GM20431 (cell line): ENCODE results near the gene SLC25A44.
"Not testable (repeated sequence)": the region's sequence is repeated elsewhere in the genome, so short reads cannot be mapped to it uniquely, and the experiment has no call there.

ENCODE experiments used
- in situ Hi-C: fragments of 300-500 bp; cut with MseI, MboI; formaldehyde crosslinking; loops from one replicate; pipeline ENCODE4 v1.15.0; 2020; ENCODE audit warnings: low sequenced_read_pairs; ENCODE audit not compliant: unreplicated experiment

SLC25A44 gene

GRCh38 chr1:156198831-156199349, 5.0 kb downstream of the SLC25A44 start:
- in situ Hi-C loops: no loop called here

GRCh38 chr1:156200044-156200443, 6.1 kb downstream of the SLC25A44 start:
- in situ Hi-C loops: no loop called here

GRCh38 chr1:156203331-156203730, 9.4 kb downstream of the SLC25A44 start:
- in situ Hi-C loops: no loop called here

GRCh38 chr1:156204686-156205085, 10.8 kb downstream of the SLC25A44 start:
- in situ Hi-C loops: no loop called here

- in situ Hi-C loops: no loop called here
Measured at GRCh38 chr1:156211243-156211642, 17.3 kb downstream of the SLC25A44 start.

- in situ Hi-C loops: no loop called here
Measured at GRCh38 chr1:156212130-156212529, 18.2 kb downstream of the SLC25A44 start.

- in situ Hi-C loops: no loop called here
Measured at GRCh38 chr1:156212833-156213643, 19.1 kb downstream of the SLC25A44 start, which contains the start of gene PMF1. Gene PMF1, plus strand, starts transcription at chr1:156213007. Its CDS starts 9 bp downstream, at chr1:156213016.

GRCh38 chr1:156213644-156213966, 19.7 kb downstream of the SLC25A44 start:
- in situ Hi-C loops: no loop called here

- in situ Hi-C loops: no loop called here
Measured at GRCh38 chr1:156214024-156214748, 20.3 kb downstream of the SLC25A44 start.

- in situ Hi-C loops: not testable (repeated sequence)
Measured at GRCh38 chr1:156216361-156217086, 22.6 kb downstream of the SLC25A44 start.

- in situ Hi-C loops: no loop called here
Measured at GRCh38 chr1:156217871-156218270, 24.0 kb downstream of the SLC25A44 start.

- in situ Hi-C loops: no loop called here
Measured at GRCh38 chr1:156220226-156220625, 26.3 kb downstream of the SLC25A44 start.

GRCh38 chr1:156221986-156222692, 28.2 kb downstream of the SLC25A44 start:
- in situ Hi-C loops: no loop called here

GRCh38 chr1:156225677-156226014, 31.7 kb downstream of the SLC25A44 start:
- in situ Hi-C loops: no loop called here

GRCh38 chr1:156226116-156226538, 32.2 kb downstream of the SLC25A44 start:
- in situ Hi-C loops: no loop called here

GRCh38 chr1:156226782-156227181, 32.9 kb downstream of the SLC25A44 start:
- in situ Hi-C loops: no loop called here

GRCh38 chr1:156228501-156228900, 34.6 kb downstream of the SLC25A44 start:
- in situ Hi-C loops: no loop called here

- in situ Hi-C loops: no loop called here
Measured at GRCh38 chr1:156229809-156230472, 36.0 kb downstream of the SLC25A44 start.

- in situ Hi-C loops: no loop called here
Measured at GRCh38 chr1:156230473-156230837, 36.6 kb downstream of the SLC25A44 start.
